Natural killer cell (primary cell): Measurements from ENCODE around the gene HOXA7. TPM values are rescaled to one million over a fixed set of nuclear protein-coding genes. Genes with fewer than 3 reads are reported as not detected.

ENCODE experiments used
- ATAC-seq, 3 donors: fragments of 150-1000 bp in 2 of 3; fragments of 200-7000 bp in 1 of 3; cut with Tn5 transposase; 1 replicate in 1 of 3; 2 replicates in 2 of 3; pipeline ENCODE4 v1.10.0; 2021; ENCODE audit warnings: mild to moderate bottlenecking in 2 of 3, moderate library complexity in 2 of 3
- DNase-seq, 2 donors: peaks; one replicate each; pipeline versions ENCODE4 v3.0.0 to v3.0.0-alpha.2; 2013 to 2021; ENCODE audit warnings: mixed read lengths in 1 of 2
- H3K27ac ChIP-seq: one replicate; pipeline ENCODE4 v1.5.1; 2013; ENCODE audit warnings: mild to moderate bottlenecking, low read length
- H3K27me3 ChIP-seq: one replicate; pipeline ENCODE4 v1.6.1; 2013; ENCODE audit warnings: low read length; ENCODE audit not compliant: control insufficient read depth, insufficient read depth
- H3K36me3 ChIP-seq: one replicate; pipeline ENCODE4 v1.6.1; 2013; ENCODE audit warnings: low read length; ENCODE audit not compliant: control insufficient read depth, insufficient read depth
- H3K4me1 ChIP-seq: one replicate; pipeline ENCODE4 v1.6.1; 2013; ENCODE audit warnings: low read length; ENCODE audit not compliant: control insufficient read depth, insufficient read depth
- H3K4me3 ChIP-seq: one replicate; pipeline ENCODE4 v1.5.1; 2013; ENCODE audit warnings: low read length
- H3K9me3 ChIP-seq: one replicate; pipeline ENCODE4 v1.6.1; 2013; ENCODE audit warnings: low read length; ENCODE audit not compliant: control insufficient read depth, insufficient read depth
- H3K27ac Mint-ChIP-seq, 2 donors: one replicate each; pipeline ENCODE4 v1.8.0; 2022; ENCODE audit warnings: mild to moderate bottlenecking in 2 of 2, mixed read lengths in 2 of 2, moderate library complexity in 1 of 2
- H3K27me3 Mint-ChIP-seq, 2 donors: one replicate each; pipeline ENCODE4 v1.8.0; 2022; ENCODE audit warnings: low read depth in 2 of 2, mixed read lengths in 2 of 2
- H3K36me3 Mint-ChIP-seq: one replicate; pipeline ENCODE4 v1.8.0; 2022; ENCODE audit warnings: mixed read lengths
- H3K4me1 Mint-ChIP-seq, 2 donors: one replicate each; pipeline ENCODE4 v1.8.0; 2022; ENCODE audit warnings: mixed read lengths in 2 of 2
- H3K4me3 Mint-ChIP-seq: one replicate; pipeline ENCODE4 v1.8.0; 2022; ENCODE audit warnings: mild to moderate bottlenecking, moderate library complexity, mixed read lengths
- H3K9me3 Mint-ChIP-seq, 2 donors: one replicate each; pipeline ENCODE4 v1.8.0; 2022; ENCODE audit warnings: mixed read lengths in 2 of 2
- CTCF ChIP-seq: fragments of 200-600 bp; IDR thresholded peaks from one replicate; pipeline ENCODE4 v1.8.0; 2022; ENCODE audit warnings: antibody characterized with exemption
- WGBS: methylation state at CpG from one replicate; pipeline ENCODE4 v1.1.7; 2013; ENCODE audit warnings: missing lambda C conversion rate; ENCODE audit not compliant: insufficient coverage; 5-methylcytosine and 5-hydroxymethylcytosine counted together
- intact Hi-C: fragments of 100-400 bp; cut with micrococcal nuclease; formaldehyde crosslinking; loops from one replicate; pipeline ENCODE4 v1.14.2; 2022
- total RNA-seq, 4 donors: library from RNA; stranded (reverse); fragments of 120-200 nt in 1 of 4; gene quantifications; one replicate each; pipeline versions ENCODE4 v1.2.3 to v1.2.4, GENCODE V29; 2013 to 2022

The HOXA7 gene
- total RNA-seq, 3 donors from 2014 or later (not counting 1 experiment from before 2014, with no cell fraction given): not detected

GRCh38 chr7:27153526-27153925, 2.9 kb downstream of the HOXA7 start:
- H3K4me3 Mint-ChIP-seq: no peak overlapping the region
- H3K27ac Mint-ChIP-seq: no peak overlapping the region
- H3K9me3 ChIP-seq: no peaks in the 10 kb centered on the region
- peaks cover 83% of the 10 kb centered on the region for H3K27me3 ChIP-seq
- TF ChIP-seq CTCF: no peak
- H3K27me3 Mint-ChIP-seq: peaks cover 70 to 78% of the 10 kb centered on the region in 2 donors
- no peak for DNase-seq
- no peaks in the 10 kb centered on the region for H3K36me3 Mint-ChIP-seq
- intact Hi-C loops: loop anchor here (5.0 kb wide), 2 partner anchors 34 to 56 kb away; partner anchors contain the start of genes HOXA1 and HOXA11
- H3K4me1 Mint-ChIP-seq: peaks cover 40 to 55% of the 10 kb centered on the region in 2 donors
- WGBS: 96% methylated on average over 3 of the region's 3 CpGs
- no peak for ATAC-seq
- no peak overlapping the region for H3K4me3 ChIP-seq
- H3K36me3 ChIP-seq: no peaks in the 10 kb centered on the region
- H3K4me1 ChIP-seq: peaks cover 73% of the 10 kb centered on the region
- H3K9me3 Mint-ChIP-seq: no peaks in the 10 kb centered on the region
- H3K27ac ChIP-seq: no peak overlapping the region

- 39% methylated on average over 22 of the region's 22 CpGs for WGBS
- Mint-ChIP-seq H3K4me3 (peak overlapping the region; percentile 17), H3K27ac (peak overlapping the region in 1 of 2 donors; percentile 64), H3K9me3 (no peaks in the 10 kb centered on the region), H3K36me3 (no peaks in the 10 kb centered on the region), H3K27me3 (peaks cover 70 to 72% of the 10 kb centered on the region in 2 donors), H3K4me1 (peaks cover 40 to 52% of the 10 kb centered on the region in 2 donors)
- TF ChIP-seq CTCF: no peak
- Histone ChIP-seq H3K4me1 (peaks cover 73% of the 10 kb centered on the region), H3K27ac (no peak overlapping the region), H3K27me3 (peaks cover 84% of the 10 kb centered on the region), H3K4me3 (no peak overlapping the region), H3K36me3 (no peaks in the 10 kb centered on the region), H3K9me3 (no peaks in the 10 kb centered on the region)
- no peak for DNase-seq
- no peak for ATAC-seq
- intact Hi-C loops: loop anchor here (5.0 kb wide), 2 partner anchors 34 to 56 kb away; partner anchors contain the start of genes HOXA1 and HOXA11
Observed at GRCh38 chr7:27152816-27153442, 3.5 kb downstream of the HOXA7 start.

- Histone ChIP-seq H3K27me3 (peaks cover 82% of the 10 kb centered on the region), H3K9me3 (no peaks in the 10 kb centered on the region), H3K4me3 (peak within 1 kb of the TSS; percentile 29), H3K36me3 (no peaks in the 10 kb centered on the region), H3K27ac (no peak within 1 kb of the TSS), H3K4me1 (peaks cover 75% of the 10 kb centered on the region)
- peaks cover 67 to 68% of the 10 kb centered on the region in 2 donors for H3K27me3 Mint-ChIP-seq
- no peaks in the 10 kb centered on the region for H3K9me3 Mint-ChIP-seq
- intact Hi-C loops: loop anchor here (1.0 to 5.0 kb wide), 4 partner anchors 9 to 1287 kb away; partner anchors contain the start of genes HOXA1 and HOXA11
- H3K36me3 Mint-ChIP-seq: no peaks in the 10 kb centered on the region
- H3K4me1 Mint-ChIP-seq: peaks cover 40 to 50% of the 10 kb centered on the region in 2 donors
- peak within 1 kb of the TSS; percentile 4 to 64 for H3K27ac Mint-ChIP-seq
- WGBS: 2% methylated on average over 53 of the region's 53 CpGs
- DNase-seq (peak in 1 of 2 donors; percentile 32), ATAC-seq (no peak)
- TF ChIP-seq CTCF: no peak
- H3K4me3 Mint-ChIP-seq: peak within 1 kb of the TSS; percentile 89
Observed at GRCh38 chr7:27151931-27152815, 4.3 kb downstream of the HOXA7 start, which contains the start of gene HOXA3. Gene HOXA3 (minus strand): TSS chr7:27152583. CDS start chr7:27110640, 41,943 bp downstream.
